ENCODE data around the gene LOXL1.

LOXL1 gene

DNA sequence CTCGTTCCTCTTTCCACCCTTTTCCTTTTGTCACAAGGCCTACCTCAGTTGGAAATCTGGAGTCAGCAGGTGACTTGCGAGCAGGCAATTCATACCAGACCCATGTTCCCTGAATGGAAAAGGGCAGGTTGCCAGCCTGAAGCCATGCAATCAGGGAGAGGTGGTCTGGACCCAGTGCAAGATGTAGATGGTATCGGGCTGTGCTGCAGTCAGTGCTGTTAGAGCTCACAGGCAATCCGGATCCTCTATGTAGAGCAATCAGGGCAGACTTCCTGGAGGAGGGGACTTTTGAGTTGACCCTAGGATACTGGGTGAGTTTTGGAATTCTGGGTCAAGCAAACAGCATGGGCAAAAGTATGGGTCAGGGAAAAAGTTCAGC is 18.9 kb downstream of the LOXL1 start:
- peaks cover 4% of the 10 kb centered on the region for H3K27me3 Mint-ChIP-seq
- DNase-seq (ENCODE audit: low spot score in 2 of 2) (no peak), ATAC-seq (ENCODE audit: low read depth) (no peak)
- no peaks in the 10 kb centered on the region for H3K36me3 Mint-ChIP-seq
- peaks cover 18% of the 10 kb centered on the region for H3K4me1 Mint-ChIP-seq
- no peak overlapping the region for H3K27ac Mint-ChIP-seq
- H3K4me3 Mint-ChIP-seq, result no peak overlapping the region
- no peaks in the 10 kb centered on the region for H3K9me3 Mint-ChIP-seq

DNA sequence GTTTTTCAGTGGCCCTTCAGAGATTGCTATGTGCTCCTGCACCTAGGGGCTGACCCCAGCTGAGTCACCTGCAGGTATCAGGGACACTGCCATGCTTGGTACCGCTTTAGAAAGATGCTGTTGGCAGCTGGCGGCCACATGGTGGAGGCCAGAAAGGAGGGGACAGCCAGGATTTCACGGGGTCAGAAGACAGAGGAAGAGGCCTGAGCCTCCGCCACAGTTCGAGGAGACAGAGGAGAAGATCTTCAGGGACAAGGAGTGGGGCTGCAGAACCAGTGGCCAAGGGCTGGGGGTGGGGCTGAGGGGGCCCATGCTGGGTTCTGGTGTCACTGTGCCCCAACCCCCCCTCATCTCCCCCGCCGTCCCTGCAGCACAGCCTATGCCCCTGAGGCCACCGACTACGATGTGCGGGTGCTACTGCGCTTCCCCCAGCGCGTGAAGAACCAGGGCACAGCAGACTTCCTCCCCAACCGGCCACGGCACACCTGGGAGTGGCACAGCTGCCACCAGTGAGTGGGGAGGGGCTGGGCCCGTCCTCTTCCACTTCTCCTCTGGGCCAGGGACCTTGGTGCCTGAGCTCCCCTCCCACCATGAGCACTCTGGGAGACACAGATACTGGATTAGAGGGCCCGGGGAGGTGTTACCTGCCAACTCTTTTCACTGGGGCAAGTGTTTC is 19.9 kb downstream of the LOXL1 start:
- Mint-ChIP-seq H3K4me1 (peaks cover 27% of the 10 kb centered on the region), H3K27ac (no peak overlapping the region), H3K36me3 (no peaks in the 10 kb centered on the region), H3K4me3 (no peak overlapping the region), H3K27me3 (peaks cover 4% of the 10 kb centered on the region), H3K9me3 (no peaks in the 10 kb centered on the region)
- DNase-seq (ENCODE audit: low spot score in 2 of 2) (no peak), ATAC-seq (ENCODE audit: low read depth) (peak; percentile 34)

DNA sequence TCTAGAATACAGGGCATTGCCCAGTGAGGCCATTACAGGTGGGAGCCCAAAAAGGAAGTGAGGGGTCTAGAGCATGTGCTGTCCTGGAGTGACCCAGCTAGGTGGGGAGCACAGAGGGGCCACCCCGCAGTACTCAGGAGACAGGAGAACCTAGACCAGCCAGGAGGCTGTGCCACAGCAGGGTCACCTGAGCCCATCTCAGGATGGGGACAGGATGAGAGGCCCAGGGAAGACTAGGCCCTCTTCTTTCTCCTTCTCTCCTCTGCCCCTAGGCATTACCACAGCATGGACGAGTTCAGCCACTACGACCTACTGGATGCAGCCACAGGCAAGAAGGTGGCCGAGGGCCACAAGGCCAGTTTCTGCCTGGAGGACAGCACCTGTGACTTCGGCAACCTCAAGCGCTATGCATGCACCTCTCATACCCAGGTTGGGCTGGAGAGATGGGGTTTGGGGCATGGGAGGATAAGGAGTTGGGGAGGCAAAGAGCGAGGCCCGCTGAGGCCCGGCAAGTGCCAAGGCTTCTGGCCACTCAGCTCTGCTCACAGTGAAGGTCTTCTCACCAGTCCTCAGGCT is 20.6 kb downstream of the LOXL1 start:
- no peak overlapping the region for H3K27ac Mint-ChIP-seq
- H3K9me3 Mint-ChIP-seq, result no peaks in the 10 kb centered on the region
- DNase-seq (ENCODE audit: low spot score in 2 of 2) (no peak), ATAC-seq (ENCODE audit: low read depth) (no peak)
- peaks cover 23% of the 10 kb centered on the region for H3K4me1 Mint-ChIP-seq
- H3K36me3 Mint-ChIP-seq, result no peaks in the 10 kb centered on the region
- H3K27me3 Mint-ChIP-seq, result peaks cover 4% of the 10 kb centered on the region
- no peak overlapping the region for H3K4me3 Mint-ChIP-seq

GRCh38 chr15:73947651-73948050 is 21.4 kb downstream of the LOXL1 start:
- Mint-ChIP-seq H3K27ac (no peak overlapping the region), H3K4me3 (no peak overlapping the region)

GRCh38 chr15:73948396-73948795 is 22.1 kb downstream of the LOXL1 start:
- no peaks in the 10 kb centered on the region for H3K36me3 Mint-ChIP-seq
- H3K4me1 Mint-ChIP-seq, result peaks cover 16% of the 10 kb centered on the region
- no peaks in the 10 kb centered on the region for H3K9me3 Mint-ChIP-seq
- no peak overlapping the region for H3K27ac Mint-ChIP-seq
- no peak overlapping the region for H3K4me3 Mint-ChIP-seq
- ATAC-seq (ENCODE audit: low read depth) (no peak), DNase-seq (ENCODE audit: low spot score in 2 of 2) (no peak)
- H3K27me3 Mint-ChIP-seq, result peaks cover 4% of the 10 kb centered on the region

More at GRCh38 chr15:73947651-73948050, 21.4 kb downstream of the LOXL1 start:
- no peak for DNase-seq (ENCODE audit: low spot score in 2 of 2)
- no peak for ATAC-seq (ENCODE audit: low read depth)
- H3K27me3 Mint-ChIP-seq, result peaks cover 4% of the 10 kb centered on the region
- H3K36me3 Mint-ChIP-seq, result no peaks in the 10 kb centered on the region
- H3K9me3 Mint-ChIP-seq, result no peaks in the 10 kb centered on the region
- H3K4me1 Mint-ChIP-seq, result peaks cover 17% of the 10 kb centered on the region

- H3K36me3 Mint-ChIP-seq, result no peaks in the 10 kb centered on the region
- ATAC-seq (ENCODE audit: low read depth), result no peak
Observed at GRCh38 chr15:73948982-73949381, 22.7 kb downstream of the LOXL1 start.

DNA sequence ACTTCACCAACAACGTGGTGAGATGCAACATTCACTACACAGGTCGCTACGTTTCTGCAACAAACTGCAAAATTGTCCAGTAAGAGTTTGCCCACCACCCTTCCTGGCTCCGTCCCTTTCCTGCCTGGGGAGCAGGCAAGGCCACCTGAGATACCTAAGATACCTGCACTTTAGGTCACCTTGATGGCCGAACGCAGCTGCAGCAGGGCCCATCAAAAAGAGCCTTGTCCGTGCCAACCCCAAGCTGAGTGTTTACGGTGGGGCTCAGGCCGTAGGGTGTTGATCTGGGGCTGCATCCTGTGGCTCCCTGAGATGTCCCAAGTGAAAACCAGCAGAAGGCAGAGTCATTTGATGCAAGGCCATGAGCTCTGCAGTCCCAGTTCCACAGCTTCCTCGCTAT is 23.2 kb downstream of the LOXL1 start:
- Mint-ChIP-seq H3K27me3 (peaks cover 4% of the 10 kb centered on the region), H3K9me3 (no peaks in the 10 kb centered on the region), H3K36me3 (no peaks in the 10 kb centered on the region), H3K27ac (no peak overlapping the region), H3K4me1 (peaks cover 16% of the 10 kb centered on the region), H3K4me3 (no peak overlapping the region)
- ATAC-seq (ENCODE audit: low read depth), result no peak
- no peak for DNase-seq (ENCODE audit: low spot score in 2 of 2)

More at GRCh38 chr15:73948982-73949381, 22.7 kb downstream of the LOXL1 start:
- Mint-ChIP-seq H3K27ac (no peak overlapping the region), H3K27me3 (peaks cover 4% of the 10 kb centered on the region), H3K4me3 (no peak overlapping the region), H3K9me3 (no peaks in the 10 kb centered on the region), H3K4me1 (peaks cover 16% of the 10 kb centered on the region)
- no peak for DNase-seq (ENCODE audit: low spot score in 2 of 2)

DNA sequence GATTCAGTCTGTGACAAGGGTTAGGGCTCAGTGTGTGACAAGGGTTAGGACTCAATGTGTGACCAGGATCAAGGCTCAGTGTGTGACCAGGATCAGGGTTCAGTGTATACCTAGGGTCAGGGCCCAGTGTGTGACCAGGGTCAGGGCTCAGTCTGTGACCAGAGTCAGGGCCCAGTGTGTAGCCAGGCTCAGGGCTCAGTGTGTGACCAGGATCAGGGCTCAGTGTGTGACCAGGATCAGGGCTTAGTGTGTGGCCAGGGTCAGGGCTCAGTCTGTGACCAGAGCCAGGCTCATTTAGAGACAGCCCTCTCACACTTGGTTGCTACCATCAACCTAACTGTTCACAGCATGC is 24.2 kb downstream of the LOXL1 start:
- H3K27ac Mint-ChIP-seq, result no peak overlapping the region
- H3K4me1 Mint-ChIP-seq, result peaks cover 16% of the 10 kb centered on the region
- no peak for DNase-seq (ENCODE audit: low spot score in 2 of 2)
- no peak for ATAC-seq (ENCODE audit: low read depth)
- no peak overlapping the region for H3K4me3 Mint-ChIP-seq
- no peaks in the 10 kb centered on the region for H3K9me3 Mint-ChIP-seq
- H3K36me3 Mint-ChIP-seq, result no peaks in the 10 kb centered on the region
- H3K27me3 Mint-ChIP-seq, result no peaks in the 10 kb centered on the region

GRCh38 chr15:73950831-73951561 is 24.7 kb downstream of the LOXL1 start:
- ATAC-seq (ENCODE audit: low read depth), result peak; percentile 82
- Mint-ChIP-seq H3K9me3 (no peaks in the 10 kb centered on the region), H3K4me3 (no peak overlapping the region)

DNA sequence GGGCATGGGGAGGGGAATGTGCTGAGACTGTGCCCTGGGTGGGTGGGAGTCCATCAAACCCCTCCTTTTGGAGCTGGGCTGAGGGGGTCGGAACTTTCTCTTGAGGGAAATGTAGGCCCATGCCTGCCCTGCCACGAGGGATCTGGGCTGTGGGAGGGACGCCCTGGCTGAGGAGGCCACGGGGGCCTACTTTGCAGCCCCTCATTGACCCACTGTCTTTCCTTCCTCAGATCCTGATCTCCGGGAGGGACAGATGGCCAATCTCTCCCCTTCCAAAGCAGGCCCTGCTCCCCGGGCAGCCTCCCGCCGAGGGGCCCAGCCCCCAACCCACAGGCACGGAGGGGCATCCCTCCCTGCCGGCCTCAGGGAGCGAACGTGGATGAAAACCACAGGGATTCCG is 25.3 kb downstream of the LOXL1 start:
- Mint-ChIP-seq H3K9me3 (no peaks in the 10 kb centered on the region), H3K4me1 (peaks cover 11% of the 10 kb centered on the region), H3K4me3 (no peak overlapping the region), H3K27ac (no peak overlapping the region), H3K36me3 (no peaks in the 10 kb centered on the region), H3K27me3 (no peaks in the 10 kb centered on the region)
- DNase-seq (ENCODE audit: low spot score in 2 of 2) (no peak), ATAC-seq (ENCODE audit: low read depth) (no peak)

More at GRCh38 chr15:73950831-73951561, 24.7 kb downstream of the LOXL1 start:
- peak in 1 of 2 donors; percentile 44 for DNase-seq (ENCODE audit: low spot score in 2 of 2)
- H3K27me3 Mint-ChIP-seq, result no peaks in the 10 kb centered on the region
- no peaks in the 10 kb centered on the region for H3K36me3 Mint-ChIP-seq
- H3K4me1 Mint-ChIP-seq, result peaks cover 15% of the 10 kb centered on the region
- no peak overlapping the region for H3K27ac Mint-ChIP-seq

DNA sequence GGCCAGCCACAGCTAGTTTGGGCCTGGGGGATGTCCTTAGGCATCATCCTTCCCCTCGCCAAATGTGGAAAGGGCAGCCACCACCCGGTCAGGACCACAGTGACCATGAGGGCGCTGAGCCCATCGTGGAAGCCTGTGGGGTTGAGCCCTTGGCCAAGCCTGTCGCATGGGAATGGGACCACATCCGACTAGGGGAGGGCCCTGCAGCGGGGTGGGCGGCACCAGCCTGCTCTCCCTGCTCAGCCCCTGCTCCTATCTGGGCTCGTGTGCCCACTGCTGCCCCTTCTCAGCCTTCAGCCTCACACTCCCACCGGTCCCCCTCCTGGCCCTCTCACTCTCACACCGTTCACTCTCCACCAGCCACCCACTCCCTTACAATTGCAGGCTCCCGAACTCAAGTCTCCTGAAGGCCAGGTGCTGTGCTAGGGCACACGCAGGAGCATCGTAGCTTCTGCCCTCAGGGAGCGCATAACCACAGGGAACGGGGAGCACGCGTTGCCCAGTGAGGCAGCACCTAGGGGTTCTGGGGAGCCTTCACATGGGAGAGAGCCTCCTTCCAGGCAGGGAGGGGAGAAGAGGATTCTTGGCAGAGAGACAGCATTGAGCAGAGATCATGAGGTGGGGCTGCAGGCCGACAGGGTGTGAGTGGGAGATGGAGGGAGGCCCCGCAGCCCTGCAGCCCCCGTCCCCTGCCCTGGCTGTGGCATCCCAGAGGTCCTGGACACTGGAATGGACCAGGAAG is 26.1 kb downstream of the LOXL1 start:
- H3K27ac Mint-ChIP-seq, result no peak overlapping the region
- H3K27me3 Mint-ChIP-seq, result no peaks in the 10 kb centered on the region
- DNase-seq (ENCODE audit: low spot score in 2 of 2) (no peak), ATAC-seq (ENCODE audit: low read depth) (no peak)
- no peak overlapping the region for H3K4me3 Mint-ChIP-seq
- peaks cover 11% of the 10 kb centered on the region for H3K4me1 Mint-ChIP-seq
- H3K36me3 Mint-ChIP-seq, result no peaks in the 10 kb centered on the region
- no peaks in the 10 kb centered on the region for H3K9me3 Mint-ChIP-seq

- Mint-ChIP-seq H3K27ac (no peak overlapping the region), H3K4me3 (no peak overlapping the region), H3K4me1 (peaks cover 11% of the 10 kb centered on the region), H3K36me3 (no peaks in the 10 kb centered on the region), H3K27me3 (peaks cover 1% of the 10 kb centered on the region), H3K9me3 (no peaks in the 10 kb centered on the region)
- ATAC-seq (ENCODE audit: low read depth), result no peak
- DNase-seq (ENCODE audit: low spot score in 2 of 2), result no peak
Observed at GRCh38 chr15:73952913-73953750, 26.9 kb downstream of the LOXL1 start.

Data from memory B cell (primary cell).